Measurements from ENCODE around the gene TMEM43. TPM values are rescaled to one million over a fixed set of nuclear protein-coding genes. Genes with fewer than 3 reads are reported as not detected.

The TMEM43 gene
- total RNA-seq, 1 donor from 2014 or later: 86.3 TPM

DNA sequence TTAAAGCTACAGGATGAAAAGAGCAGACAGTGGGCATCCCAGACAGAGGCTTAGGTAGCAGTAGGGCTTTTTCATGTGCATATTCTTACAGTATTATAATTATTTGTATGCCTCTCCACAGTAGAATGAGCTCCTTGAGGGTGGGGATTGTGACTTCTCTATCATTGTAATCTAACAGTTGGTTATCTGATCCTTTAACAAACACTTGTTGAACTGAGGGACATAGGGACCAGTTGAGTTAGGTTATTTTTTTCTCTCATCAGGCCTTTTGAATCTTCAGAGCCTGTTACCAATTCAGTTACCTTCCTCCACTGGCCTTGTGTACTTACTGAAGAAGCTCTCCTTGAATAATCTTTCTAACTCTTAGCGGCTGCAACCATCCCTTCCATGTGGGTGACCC, 54.9 kb downstream of the TMEM43 start:
- no peak overlapping the region for H3K27ac ChIP-seq
- H3K9me3 ChIP-seq: no peaks in the 10 kb centered on the region
- H3K4me1 ChIP-seq: peaks cover 28% of the 10 kb centered on the region
- H3K36me3 ChIP-seq: peaks cover 33% of the 10 kb centered on the region
- ATAC-seq (no peak), DNase-seq (no peak)
- no peaks in the 10 kb centered on the region for H3K27me3 ChIP-seq
- intact Hi-C loops (cut with DNase I): no loop called here
- TF ChIP-seq, protein P1, sequence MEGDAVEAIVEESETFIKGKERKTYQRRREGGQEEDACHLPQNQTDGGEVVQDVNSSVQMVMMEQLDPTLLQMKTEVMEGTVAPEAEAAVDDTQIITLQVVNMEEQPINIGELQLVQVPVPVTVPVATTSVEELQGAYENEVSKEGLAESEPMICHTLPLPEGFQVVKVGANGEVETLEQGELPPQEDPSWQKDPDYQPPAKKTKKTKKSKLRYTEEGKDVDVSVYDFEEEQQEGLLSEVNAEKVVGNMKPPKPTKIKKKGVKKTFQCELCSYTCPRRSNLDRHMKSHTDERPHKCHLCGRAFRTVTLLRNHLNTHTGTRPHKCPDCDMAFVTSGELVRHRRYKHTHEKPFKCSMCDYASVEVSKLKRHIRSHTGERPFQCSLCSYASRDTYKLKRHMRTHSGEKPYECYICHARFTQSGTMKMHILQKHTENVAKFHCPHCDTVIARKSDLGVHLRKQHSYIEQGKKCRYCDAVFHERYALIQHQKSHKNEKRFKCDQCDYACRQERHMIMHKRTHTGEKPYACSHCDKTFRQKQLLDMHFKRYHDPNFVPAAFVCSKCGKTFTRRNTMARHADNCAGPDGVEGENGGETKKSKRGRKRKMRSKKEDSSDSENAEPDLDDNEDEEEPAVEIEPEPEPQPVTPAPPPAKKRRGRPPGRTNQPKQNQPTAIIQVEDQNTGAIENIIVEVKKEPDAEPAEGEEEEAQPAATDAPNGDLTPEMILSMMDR (IDR thresholded peaks at IDR 0.05): no peak
- H3K4me3 ChIP-seq: no peak overlapping the region

DNA sequence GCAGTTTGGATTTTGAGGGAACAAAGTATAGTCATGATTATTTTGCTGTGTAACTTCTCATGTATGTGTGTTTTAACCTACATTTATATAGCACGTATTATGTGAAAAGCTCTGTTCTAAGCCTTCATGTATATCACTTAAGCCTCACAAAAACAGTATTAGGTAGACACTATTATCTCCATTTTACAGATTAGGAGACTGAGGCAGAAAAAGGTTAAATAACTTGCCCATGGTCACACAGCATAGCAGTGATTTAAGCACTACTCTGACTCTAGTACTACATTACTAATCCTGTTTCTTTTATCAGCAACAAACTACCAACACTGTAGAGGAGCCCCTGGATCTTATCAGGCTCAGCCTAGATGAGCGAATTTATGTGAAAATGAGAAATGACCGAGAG, 56.4 kb downstream of the TMEM43 start:
- DNase-seq: no peak
- peaks cover 14% of the 10 kb centered on the region for H3K4me1 ChIP-seq
- intact Hi-C loops (cut with DNase I): no loop called here
- TF ChIP-seq, protein P1 (IDR thresholded peaks at IDR 0.05): no peak
- no peaks in the 10 kb centered on the region for H3K9me3 ChIP-seq
- H3K36me3 ChIP-seq: peaks cover 47% of the 10 kb centered on the region
- no peaks in the 10 kb centered on the region for H3K27me3 ChIP-seq
- H3K4me3 ChIP-seq: no peak overlapping the region
- H3K27ac ChIP-seq: no peak overlapping the region
- no peak for ATAC-seq

GRCh38 chr3:14183015-14183577, 58.2 kb downstream of the TMEM43 start:
- TF ChIP-seq, protein P1 (IDR thresholded peaks at IDR 0.05): no peak
- DNase-seq (no peak), ATAC-seq (no peak)
- intact Hi-C loops (cut with DNase I): no loop called here
- Histone ChIP-seq H3K27me3 (no peaks in the 10 kb centered on the region), H3K4me1 (no peaks in the 10 kb centered on the region), H3K9me3 (no peaks in the 10 kb centered on the region), H3K4me3 (no peak overlapping the region), H3K36me3 (peaks cover 66% of the 10 kb centered on the region), H3K27ac (no peak overlapping the region)

GRCh38 chr3:14186854-14187458, 62.1 kb downstream of the TMEM43 start:
- Histone ChIP-seq H3K27me3 (no peaks in the 10 kb centered on the region), H3K27ac (no peak overlapping the region), H3K9me3 (no peaks in the 10 kb centered on the region), H3K36me3 (peaks cover 68% of the 10 kb centered on the region), H3K4me1 (no peaks in the 10 kb centered on the region), H3K4me3 (no peak overlapping the region)
- intact Hi-C loops (cut with DNase I): no loop called here
- TF ChIP-seq, protein P1 (IDR thresholded peaks at IDR 0.05): no peak
- DNase-seq (no peak), ATAC-seq (no peak)

- intact Hi-C loops (cut with DNase I): no loop called here
- Histone ChIP-seq H3K27ac (no peak overlapping the region), H3K4me1 (no peaks in the 10 kb centered on the region), H3K4me3 (no peak overlapping the region), H3K36me3 (peaks cover 56% of the 10 kb centered on the region), H3K27me3 (no peaks in the 10 kb centered on the region), H3K9me3 (no peaks in the 10 kb centered on the region)
- TF ChIP-seq, protein P1 (IDR thresholded peaks at IDR 0.05): no peak
- ATAC-seq (no peak), DNase-seq (no peak)
Measured at GRCh38 chr3:14188041-14188754, 63.3 kb downstream of the TMEM43 start.

Other genes starting within 250 kb of the TMEM43 start
- gene WNT7A, start 245.0 kb upstream of the TMEM43 start, total RNA-seq: 6.6 TPM
- gene CHCHD4, start 182 bp upstream of the TMEM43 start, total RNA-seq: 12.0 TPM
- 36.1 TPM for gene XPC, start 53.5 kb downstream of the TMEM43 start, total RNA-seq
- gene LSM3, start 53.8 kb downstream of the TMEM43 start, total RNA-seq: 8.8 TPM